Fibroblast of the conjunctiva (primary cell): ENCODE data around the gene TNNI3K.

Source experiments
- DNase-seq: peaks from one replicate; pipeline ENCODE4 v3.0.0-alpha.2; 2010; ENCODE audit warnings: low read depth

The TNNI3K gene

DNA sequence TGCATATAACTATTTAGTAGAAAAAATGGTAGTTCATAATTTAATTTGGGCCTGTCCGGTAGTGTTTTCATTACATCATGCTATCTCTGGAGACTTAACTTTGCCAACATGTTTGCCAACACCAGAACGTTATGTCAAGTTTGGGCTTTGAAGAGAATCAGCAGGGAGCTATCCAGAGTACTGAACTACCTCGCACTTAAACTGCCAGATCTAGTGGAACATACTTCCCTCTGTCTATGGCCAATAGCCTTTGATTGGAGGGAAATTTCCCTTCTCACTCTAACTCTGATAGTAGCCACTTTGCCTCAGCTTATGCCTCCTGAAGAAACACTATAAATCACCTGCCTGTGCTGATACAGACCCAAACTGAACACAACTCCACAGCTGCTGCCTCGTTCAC lies 267.2 kb downstream of the TNNI3K start:
- no peak for DNase-seq

DNA sequence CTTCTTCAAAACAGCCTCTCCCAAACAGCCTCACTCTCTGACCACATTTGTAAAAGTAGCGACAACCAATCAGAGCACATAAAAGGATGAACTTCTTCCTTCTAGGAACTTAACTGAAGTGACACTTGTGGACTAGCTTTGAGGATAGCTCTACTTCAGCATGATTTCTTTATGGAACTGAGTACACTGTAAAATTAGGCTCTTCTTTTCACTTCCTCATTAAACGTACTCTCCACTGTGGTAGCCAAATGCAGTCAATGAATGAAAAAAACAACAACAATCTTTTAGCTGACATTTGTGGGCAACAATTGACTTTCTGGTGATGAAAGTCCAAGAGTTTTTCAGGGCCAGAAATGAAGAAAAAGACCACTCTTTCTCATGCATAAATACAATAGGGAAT lies 267.7 kb downstream of the TNNI3K start:
- no peak for DNase-seq

DNA sequence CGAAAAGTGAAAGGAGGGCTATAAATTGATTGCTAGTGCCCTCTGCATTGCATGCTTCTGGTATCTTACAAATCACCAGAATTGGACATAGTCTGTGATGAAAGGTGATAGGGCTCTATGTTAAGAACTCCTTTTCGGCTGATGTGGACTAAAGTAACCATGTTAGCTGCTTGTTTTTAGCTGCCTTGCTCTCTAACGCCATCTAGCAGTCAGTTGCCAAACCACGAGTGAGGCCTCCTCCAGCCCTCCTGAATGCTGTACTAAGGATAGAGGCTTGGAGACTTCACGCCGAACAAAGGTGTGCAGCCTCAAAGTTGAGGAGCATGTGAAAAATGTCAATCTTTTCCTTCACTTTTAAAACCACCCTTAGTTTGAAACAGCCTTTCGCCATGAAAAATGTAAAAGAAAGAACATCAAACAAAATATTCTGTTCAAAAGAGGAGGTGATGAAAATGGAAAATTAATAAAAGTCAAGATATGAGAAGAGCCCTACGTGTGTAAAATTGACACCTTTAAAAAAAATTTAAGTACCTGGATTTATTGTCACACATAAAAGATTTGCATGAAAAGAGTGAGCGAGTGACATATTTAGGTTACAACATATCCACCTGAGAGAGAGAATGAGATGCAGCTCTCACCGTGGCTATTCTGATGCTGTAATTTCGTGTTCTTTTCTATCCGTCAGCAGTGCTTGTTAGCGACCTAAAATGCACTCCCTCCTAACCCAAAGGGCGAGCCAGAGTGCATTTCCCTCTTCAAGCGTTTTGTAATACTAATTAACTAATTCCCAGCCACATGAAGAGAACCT lies 269.1 kb downstream of the TNNI3K start:
- DNase-seq, result peak; percentile 3

DNA sequence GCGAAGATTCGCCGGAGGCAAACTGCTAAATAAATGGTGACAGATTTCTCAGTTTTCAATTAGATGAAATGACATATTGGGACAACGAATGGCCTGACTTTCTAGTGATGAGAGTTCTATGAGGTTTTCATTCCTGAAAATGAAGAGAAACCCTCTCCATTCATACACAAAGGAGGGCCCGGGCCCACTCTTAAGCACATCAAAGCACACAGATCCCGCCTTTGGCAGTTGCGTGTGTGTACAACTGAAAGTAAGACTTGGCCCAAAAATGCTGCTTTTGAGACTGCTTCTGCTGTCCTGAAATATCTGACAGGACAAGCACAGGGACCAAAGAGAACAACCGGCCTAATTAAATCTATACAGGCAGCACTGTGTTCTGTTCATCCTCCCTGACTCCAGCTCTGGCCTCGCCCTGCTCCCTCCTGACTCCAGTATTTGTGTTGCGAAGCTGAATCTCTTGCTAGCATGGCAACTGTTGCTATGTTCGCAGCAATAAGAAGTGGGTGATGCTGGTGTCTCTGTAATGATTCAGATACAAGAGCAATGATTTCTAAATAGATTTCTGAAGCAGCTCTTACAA lies 269.8 kb downstream of the TNNI3K start:
- no peak for DNase-seq

DNA sequence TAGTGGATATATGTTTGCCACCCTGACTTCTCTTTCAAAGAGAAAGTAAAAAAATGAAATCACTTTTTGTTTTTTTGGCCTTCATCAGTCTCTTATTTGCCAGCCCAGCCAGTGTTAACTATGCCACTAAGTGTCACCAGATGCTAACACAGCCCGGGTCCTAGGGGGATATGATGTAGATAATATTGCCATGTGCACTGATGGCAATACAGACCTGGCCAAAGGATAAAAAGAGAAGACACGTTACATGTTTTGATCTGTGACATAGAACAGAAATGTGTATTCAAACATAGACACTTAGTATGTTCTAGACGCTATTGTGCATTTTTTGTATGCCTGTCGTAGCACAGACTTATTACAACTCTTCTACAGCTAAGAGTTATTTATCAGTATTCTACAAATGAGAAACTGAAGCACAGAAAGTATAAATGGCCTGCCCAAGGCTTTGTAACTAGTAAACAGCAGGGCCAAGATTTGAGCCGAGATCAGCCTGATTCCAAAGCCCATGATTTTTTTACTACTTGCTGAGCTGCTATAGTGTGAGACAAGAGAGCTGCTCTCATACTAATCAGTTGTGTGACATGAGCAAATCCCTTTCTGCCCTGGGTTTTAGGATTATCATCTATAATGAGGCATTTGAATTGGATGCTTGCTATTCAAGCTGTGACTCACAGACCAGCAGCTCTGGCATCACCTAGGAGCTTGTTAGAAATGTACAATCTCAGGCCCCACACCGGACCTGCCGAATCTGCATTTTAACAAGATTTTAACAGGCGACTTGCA lies 270.9 kb downstream of the TNNI3K start:
- DNase-seq, result no peak

DNA sequence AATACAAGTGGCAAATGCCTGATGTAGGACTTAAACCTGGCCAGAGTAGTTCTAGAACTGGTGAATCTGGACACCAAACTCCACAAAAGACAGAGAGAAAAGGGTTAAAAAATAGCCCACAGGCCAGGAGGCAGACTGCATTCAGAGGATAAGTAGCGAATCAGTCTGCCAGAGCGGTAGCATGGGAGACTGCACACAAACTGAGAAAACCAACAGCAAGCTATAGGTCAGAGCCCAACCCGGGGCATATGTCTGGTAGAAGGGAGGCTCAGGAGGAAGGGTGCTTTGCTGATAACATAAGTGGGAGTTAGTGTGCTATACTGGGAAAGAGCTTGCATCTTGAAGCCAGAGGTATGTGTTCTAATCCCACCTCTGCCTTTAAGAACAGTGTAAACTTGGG lies 273.3 kb downstream of the TNNI3K start:
- no peak for DNase-seq

DNA sequence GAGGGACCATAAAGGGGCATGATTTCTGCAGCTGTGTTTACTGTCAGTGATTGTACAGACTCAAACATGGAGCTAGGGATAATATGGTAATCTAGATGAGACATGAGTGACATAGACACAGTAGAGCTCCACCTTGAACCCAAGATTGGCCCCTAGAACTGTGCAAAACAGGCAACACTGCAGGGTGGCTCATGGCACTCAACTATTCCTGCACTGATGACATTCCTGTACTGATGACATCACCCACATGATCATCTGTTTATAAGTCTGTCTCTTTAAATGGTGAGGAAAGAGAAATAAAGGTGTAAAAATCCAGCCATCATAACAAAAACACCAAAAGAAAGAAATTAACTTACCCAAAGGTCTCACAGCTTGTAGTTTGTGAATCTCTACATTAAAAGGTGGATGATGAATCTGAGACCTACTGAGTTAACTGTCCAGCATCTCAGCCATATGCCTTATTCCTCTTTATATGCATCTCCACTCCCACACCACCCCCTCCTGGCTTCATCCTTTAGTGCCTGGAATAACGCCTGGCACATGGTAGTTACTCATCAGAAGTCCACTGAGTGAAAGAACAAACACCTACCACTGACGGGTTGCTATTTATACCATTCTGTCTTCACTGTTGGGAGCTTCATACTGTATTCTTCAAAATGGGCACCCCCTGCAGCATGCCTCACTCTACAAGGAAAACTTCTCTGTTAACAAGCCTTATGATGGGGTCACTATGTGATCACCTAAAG lies 277.2 kb downstream of the TNNI3K start, which contains the start of gene LRRC53:
Gene LRRC53, minus strand, starts transcription at position 442 of the 746 bp plus-strand sequence. CDS start 29,262 bp downstream, outside the sequence.
- no peak for DNase-seq

DNA sequence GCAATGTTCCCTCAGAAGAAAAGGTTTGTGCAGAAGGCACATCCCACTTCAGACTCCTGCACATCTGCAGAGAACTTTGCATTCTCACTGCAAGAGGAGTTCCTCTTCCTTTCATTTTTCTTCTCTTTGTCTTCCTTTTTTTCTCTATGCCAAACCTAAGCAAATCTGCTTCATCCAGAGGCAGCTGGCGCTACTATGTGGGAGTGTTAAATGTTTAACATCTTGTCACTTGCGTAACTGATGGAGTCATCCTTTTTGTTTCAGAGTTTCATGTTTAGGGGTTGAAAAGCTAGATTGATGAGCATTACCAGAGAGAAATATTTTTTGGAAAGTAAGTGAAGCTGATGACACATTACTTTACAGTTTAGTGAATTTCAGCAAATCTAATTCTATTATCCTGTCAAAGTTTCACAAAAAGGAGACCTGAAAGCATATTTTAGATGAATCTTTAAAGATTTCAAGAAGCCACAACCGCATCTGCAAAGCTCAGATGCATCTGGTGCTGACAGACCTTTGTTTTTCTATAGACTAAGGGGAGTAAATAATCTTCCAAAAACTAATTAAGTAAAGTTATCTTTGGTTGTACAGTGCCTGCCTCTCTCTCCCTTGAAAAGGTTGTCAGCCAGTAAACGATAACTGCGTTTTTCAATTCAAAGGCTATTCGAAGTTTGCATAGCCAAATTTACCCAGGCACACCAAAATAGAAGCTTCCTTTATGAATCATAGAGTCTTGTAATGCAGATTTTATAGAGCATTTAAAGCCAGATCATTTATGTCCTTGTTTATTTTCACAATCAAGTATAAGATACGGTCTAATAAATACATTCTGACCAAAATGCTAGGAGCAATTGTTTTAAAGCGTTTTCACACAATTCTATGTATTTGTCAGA lies 278.5 kb downstream of the TNNI3K start:
- DNase-seq, result no peak

DNA sequence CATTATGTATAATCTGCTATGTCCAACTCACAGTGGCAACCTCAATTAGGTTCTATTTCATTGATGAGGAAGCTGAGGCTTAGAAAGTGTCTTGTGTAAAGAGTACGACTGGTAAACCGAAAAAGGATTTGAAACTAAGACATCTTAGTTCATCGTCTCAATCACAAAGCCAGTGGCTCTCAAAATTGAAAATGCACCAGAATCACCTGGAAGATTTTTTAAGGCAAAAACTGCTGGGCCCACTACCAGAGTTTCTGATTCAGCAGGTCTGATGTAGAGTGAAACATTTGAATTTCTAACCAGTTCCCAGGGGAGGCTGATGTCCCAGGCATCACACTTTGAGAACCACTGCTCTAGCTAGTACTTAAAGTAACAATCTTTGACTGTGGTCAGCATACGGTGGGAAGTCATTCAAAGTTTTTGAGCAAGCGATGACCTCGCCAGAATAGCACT lies 282.4 kb downstream of the TNNI3K start:
- no peak for DNase-seq

DNA sequence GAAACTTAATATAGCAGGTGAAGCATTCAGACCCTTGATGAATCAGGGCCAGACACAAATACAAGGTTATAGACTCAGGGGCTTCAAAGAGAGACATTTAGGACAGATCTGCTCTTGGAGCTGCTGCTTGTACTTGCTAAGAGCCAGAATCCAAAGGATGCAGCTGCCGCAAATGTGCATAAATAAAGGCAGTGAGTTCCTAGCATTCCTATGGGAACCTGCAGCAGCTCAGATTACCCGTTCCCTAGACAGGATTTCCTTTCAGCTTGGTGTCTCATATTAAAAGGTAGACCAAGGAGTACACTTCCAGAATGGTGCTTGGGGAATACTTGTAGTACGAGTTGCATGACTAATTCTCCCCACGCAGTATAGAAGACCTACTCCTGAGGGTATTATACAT lies 287.0 kb downstream of the TNNI3K start:
- no peak for DNase-seq

DNA sequence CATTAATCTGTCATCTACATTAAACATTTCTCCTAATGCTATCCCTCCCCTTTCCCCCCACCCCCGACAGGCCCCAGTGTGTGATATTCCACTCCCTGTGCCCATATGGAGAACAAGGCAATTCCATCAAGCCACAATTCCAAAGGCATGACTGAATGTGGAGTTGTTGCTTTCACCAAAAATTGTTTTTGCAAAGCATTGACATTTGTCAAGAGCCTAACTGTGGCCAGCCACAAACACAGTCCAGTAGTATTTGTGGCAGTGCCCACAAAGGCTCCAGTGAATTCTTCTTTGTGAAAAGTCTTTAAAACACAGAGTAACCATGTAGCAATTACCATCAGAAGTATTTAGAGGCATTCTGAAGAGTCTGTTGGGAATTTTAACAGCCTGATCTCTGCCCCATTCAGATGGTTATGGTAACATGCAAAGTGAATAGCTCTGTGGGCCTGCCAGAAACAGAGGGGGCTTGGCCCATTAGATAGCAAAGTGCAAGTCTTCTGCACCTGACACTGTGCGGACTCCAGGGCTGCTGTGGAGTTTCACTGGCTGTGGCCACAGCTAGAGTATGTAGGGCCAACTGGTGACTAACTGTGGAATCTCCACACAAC lies 288.8 kb downstream of the TNNI3K start:
- no peak for DNase-seq

DNA sequence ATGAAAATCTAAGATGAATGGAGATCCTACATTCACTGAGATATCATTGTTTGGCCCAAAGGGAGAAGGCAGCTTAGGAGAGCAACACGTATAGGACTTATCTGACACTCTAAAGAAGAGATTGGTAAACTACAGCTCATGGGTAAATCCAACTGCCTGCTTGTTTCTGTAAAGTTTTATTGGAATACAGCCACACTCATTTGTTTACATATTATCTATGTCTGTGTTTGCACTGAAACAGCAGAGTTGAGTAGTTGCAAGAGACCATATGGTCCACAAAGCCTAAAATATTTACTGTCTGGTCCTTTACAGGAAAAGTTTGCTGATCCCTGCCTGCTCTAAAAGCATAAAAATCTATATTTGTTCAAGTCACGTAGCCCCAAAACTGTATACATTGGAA lies 291.5 kb downstream of the TNNI3K start:
- DNase-seq, result no peak

DNA sequence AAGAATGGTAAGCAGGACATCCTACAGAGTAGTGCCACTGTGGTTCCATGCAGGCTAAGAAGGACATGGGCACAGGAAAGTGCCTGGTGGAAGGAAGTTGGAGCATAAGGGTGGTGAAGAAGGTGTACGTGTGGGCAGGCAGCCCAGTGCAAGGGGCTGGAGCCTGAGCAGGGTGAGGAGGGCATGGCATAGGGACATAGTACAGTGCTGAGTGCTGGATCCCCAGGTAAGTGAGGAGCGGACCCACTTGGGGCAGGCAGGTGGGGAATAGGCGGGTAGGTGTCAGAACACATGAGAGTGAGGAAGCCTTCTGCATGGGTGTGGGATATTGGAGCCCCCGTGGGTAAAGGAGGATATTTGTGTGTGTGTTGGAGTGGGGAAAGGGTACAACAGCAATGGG lies 292.9 kb downstream of the TNNI3K start:
- DNase-seq, result no peak

DNA sequence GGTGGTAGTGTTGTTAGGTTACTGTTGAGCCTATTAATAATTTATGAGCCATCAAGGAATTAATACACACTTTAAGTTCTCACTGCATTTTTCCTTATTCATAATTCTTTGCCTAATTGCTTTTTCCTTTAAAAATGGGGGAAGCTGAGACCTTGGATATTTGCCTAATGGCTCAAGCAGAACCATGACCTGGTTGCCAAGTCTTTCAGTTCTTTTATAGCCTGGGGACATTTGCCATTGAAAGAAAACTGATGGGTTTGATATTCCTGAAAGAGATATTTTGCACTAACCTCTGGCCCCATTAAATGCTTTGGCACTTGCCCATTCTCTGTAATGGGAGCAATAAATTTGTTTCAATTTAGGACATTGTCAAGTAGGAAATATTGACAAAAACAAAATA lies 295.7 kb downstream of the TNNI3K start:
- no peak for DNase-seq

DNA sequence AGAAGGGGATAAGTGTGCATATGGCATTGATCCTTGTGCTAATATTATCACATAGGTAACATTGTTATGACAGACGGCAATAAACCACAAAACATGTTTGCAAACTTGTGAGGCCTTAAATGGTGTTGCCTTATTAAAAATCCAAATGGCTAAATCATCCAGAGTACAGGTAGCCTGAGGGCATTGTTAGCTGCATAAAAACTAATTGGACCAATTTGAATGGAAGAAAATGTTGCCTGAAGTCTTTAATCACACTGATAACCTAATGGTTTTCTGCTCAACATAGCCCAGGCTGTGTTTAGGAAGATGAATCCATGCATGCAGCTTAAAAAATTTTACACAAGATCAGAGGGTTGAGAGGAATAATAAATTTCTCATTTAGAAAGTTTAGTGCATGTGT lies 296.6 kb downstream of the TNNI3K start:
- DNase-seq, result no peak

DNA sequence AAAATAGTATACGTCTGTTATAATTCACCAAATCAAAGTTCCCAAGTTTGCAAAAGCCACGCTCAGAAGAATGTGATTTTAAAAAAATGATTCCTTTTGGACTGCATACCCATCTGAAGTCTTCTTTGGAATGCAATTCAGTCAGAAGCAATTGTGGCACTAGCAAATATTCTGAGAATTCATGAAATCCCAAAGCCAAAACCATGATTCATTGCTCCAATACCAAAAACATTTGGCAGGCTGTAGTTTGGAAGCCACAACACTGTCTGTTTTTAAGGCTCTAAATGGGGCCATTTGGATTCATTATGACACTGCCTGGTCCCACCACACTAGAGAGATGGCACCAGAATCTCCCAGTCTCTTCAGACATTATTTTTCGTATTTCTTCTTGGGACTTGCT lies 299.1 kb downstream of the TNNI3K start:
- no peak for DNase-seq

DNA sequence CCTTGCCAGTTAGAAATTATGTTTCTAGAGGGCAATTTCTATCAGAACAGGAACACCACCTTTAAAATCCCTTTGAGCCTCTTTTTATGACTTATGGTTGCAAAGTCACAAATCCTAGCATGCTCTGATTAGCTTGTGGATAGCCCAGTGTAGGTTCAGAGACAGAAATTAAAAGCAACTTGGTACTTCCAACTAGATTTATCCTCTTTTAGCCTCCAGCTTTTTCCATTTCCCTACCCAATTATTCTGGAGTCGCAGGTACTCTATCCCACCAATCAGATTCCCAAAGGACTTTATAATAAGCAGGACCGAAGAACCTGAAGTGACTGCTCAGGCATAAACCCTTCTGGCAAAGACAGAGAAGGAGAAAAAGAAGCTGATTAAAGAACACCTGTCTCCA lies 310.6 kb downstream of the TNNI3K start:
- DNase-seq, result no peak

DNA sequence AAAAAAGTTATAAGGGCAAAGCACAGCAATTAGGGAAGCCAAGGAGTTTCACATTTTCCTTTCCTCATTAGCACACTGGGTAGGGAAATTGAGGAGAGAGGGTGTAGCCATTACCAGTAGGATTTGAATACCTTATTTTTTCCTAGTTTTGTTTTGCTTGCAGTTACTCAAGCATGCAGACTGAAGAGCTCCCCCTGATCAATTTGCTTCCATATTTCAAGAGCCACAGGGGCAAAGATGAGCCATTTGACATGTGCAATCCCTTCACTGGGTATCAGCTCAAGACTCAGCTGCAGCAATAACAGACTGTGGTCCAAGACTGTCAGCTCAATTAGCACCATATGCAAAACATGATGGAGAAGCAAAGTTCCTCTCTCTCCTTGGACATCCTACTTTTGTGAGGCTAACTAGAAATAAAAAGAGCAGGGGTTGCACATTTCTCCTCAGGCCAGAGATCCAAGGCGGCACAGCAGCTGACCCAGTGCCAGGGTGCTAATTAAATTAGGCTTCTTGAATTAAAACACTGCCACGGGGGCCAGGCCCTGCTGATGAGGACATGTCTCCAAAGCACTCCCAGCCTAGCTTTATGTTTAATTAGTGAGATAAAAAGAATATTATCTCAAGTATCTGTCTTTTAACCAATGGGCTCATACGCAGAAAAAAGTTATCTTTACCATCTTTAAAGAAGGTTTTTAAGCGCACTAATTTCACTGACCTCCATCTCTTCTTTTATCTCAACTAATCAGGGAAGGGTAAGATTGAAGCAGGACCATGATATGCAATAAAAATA lies 314.0 kb downstream of the TNNI3K start:
- DNase-seq, result no peak

DNA sequence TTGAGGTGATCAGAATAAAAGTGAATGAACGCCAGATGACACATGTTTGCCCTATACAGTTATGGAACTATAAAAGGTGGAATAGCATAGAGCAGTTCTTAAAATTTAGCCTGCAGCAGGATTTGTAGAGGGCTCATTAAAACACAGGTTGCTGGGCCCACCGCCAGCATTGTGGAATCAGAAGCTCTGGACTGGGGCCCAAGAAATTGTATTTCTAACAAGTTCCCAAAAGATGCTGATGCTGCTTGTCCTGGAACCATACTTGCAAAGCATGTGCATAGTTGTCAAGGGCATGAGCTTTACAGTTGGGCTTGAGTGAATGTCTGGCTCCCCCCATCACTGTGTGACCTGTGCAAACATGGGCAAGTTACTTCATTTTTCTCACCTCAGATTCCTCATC lies 314.7 kb downstream of the TNNI3K start:
- DNase-seq, result no peak
